HEK293 (cell line): Measurements from ENCODE around the gene DLG2.

Experiments
- CTCF ChIA-PET: fragments of 350-600 bp; formaldehyde crosslinking; extraction: SDS; loops from one replicate; lab custom pipeline; 2021; ENCODE audit warnings: antibody characterized with exemption; lab: Yijun Ruan, JAX
- POLR2A ChIA-PET: fragments of 300-600 bp; formaldehyde crosslinking; extraction: SDS; loops from one replicate; lab custom pipeline; 2020; ENCODE audit warnings: antibody characterized with exemption, inconsistent platforms; lab: Yijun Ruan, JAX
- H3K27ac ChIP-seq: fragments of 200-500 bp; sonication (Bioruptor generic); 2 replicates; pipeline ENCODE4 v1.5.1; 2014; ENCODE audit warnings: low read depth, low read length, control low read depth, inconsistent platforms; ENCODE audit errors: extremely low read depth
- H3K36me3 ChIP-seq, 2 experiments: fragments of 200-500 bp in 1 of 2; sonication (Bioruptor generic) in 1 of 2; 1 replicate in 1 of 2; 2 replicates in 1 of 2; pipeline ENCODE4 v1.5.1; 2014 to 2017; ENCODE audit warnings: inconsistent platforms in 2 of 2, low read length in 2 of 2; ENCODE audit not compliant: control insufficient read depth in 2 of 2, insufficient read depth in 1 of 2
- H3K4me1 ChIP-seq: fragments of 200-500 bp; sonication (Bioruptor generic); 2 replicates; pipeline ENCODE4 v1.5.1; 2014; ENCODE audit warnings: mild to moderate bottlenecking, low read length, inconsistent platforms; ENCODE audit not compliant: control insufficient read depth, insufficient read depth
- H3K4me3 ChIP-seq: 2 replicates; pipeline ENCODE4 v1.5.1; 2011; ENCODE audit warnings: low read depth, mild to moderate bottlenecking, control low read depth, low read length, moderate library complexity
- H3K9me3 ChIP-seq: fragments of 200-500 bp; sonication (Bioruptor generic); 2 replicates; pipeline ENCODE4 v1.5.1; 2014; ENCODE audit warnings: low read depth, low read length, inconsistent platforms; ENCODE audit not compliant: control insufficient read depth, insufficient read depth
- ATF2 ChIP-seq: fragments of 450-650 bp; formaldehyde crosslinking; IDR thresholded peaks from 2 replicates; pipeline ENCODE4 v1.5.1; 2016; ENCODE audit warnings: missing biosample characterization, missing genetic modification characterization, low read depth
- GLI4 ChIP-seq: fragments of 450-650 bp; formaldehyde crosslinking; IDR thresholded peaks from 2 replicates; pipeline ENCODE4 v1.5.1; 2016; ENCODE audit warnings: missing biosample characterization, missing genetic modification characterization
- INSM2 ChIP-seq: fragments of 450-650 bp; formaldehyde crosslinking; IDR thresholded peaks from 2 replicates; pipeline ENCODE4 v1.5.1; 2016; ENCODE audit warnings: missing biosample characterization, missing genetic modification characterization
- MEIS1 ChIP-seq: sonication (generic); formaldehyde crosslinking; IDR thresholded peaks from 2 replicates; pipeline ENCODE4 v1.8.1; 2022; ENCODE audit warnings: missing genetic modification reagents, mild to moderate bottlenecking, borderline replicate concordance
- WT1 ChIP-seq: fragments of 450-650 bp; formaldehyde crosslinking; IDR thresholded peaks from 2 replicates; pipeline ENCODE4 v1.5.1; 2016; ENCODE audit warnings: missing biosample characterization, missing genetic modification characterization
- ZNF114 ChIP-seq: fragments of 450-650 bp; formaldehyde crosslinking; IDR thresholded peaks from 2 replicates; pipeline ENCODE4 v1.5.0; 2017; ENCODE audit warnings: missing biosample characterization, missing genetic modification characterization
- ZNF138 ChIP-seq: fragments of 450-650 bp; formaldehyde crosslinking; IDR thresholded peaks from 2 replicates; pipeline ENCODE4 v1.5.1; 2016; ENCODE audit warnings: missing biosample characterization, missing genetic modification characterization, borderline replicate concordance
- ZNF148 ChIP-seq: fragments of 450-650 bp; formaldehyde crosslinking; IDR thresholded peaks from 2 replicates; pipeline ENCODE4 v1.5.0; 2017; ENCODE audit warnings: missing biosample characterization, missing genetic modification characterization, borderline replicate concordance
- ZNF23 ChIP-seq: fragments of 450-650 bp; formaldehyde crosslinking; IDR thresholded peaks from 2 replicates; pipeline ENCODE4 v1.5.1; 2016; ENCODE audit warnings: missing biosample characterization, missing genetic modification characterization, borderline replicate concordance
- ZNF398 ChIP-seq: fragments of 450-650 bp; formaldehyde crosslinking; IDR thresholded peaks from 2 replicates; pipeline ENCODE4 v1.5.1; 2017; ENCODE audit warnings: missing biosample characterization, missing genetic modification characterization
- ZNF518A ChIP-seq: fragments of 450-650 bp; formaldehyde crosslinking; conservative IDR thresholded peaks from 2 replicates; pipeline ENCODE4 v1.5.1; 2016; ENCODE audit warnings: low read depth, missing biosample characterization, missing genetic modification characterization
- ZNF558 ChIP-seq: fragments of 450-650 bp; formaldehyde crosslinking; IDR thresholded peaks from 2 replicates; pipeline ENCODE4 v1.5.1; 2016; ENCODE audit warnings: missing biosample characterization, missing genetic modification characterization
- ZNF560 ChIP-seq: fragments of 450-650 bp; formaldehyde crosslinking; IDR thresholded peaks from 2 replicates; pipeline ENCODE4 v1.5.1; 2017; ENCODE audit warnings: missing biosample characterization, missing genetic modification characterization, borderline replicate concordance
- ZNF596 ChIP-seq: fragments of 450-650 bp; IDR thresholded peaks from 2 replicates; pipeline ENCODE4 v1.5.0; 2018; ENCODE audit warnings: missing biosample characterization, mild to moderate bottlenecking, missing genetic modification characterization, moderate library complexity
- ZNF660 ChIP-seq: fragments of 450-650 bp; IDR thresholded peaks from 2 replicates; pipeline ENCODE4 v1.5.1; 2018; ENCODE audit warnings: missing biosample characterization, mild to moderate bottlenecking, missing genetic modification characterization
- ZNF670 ChIP-seq: fragments of 450-650 bp; formaldehyde crosslinking; IDR thresholded peaks from 2 replicates; pipeline ENCODE4 v1.5.1; 2016; ENCODE audit warnings: missing biosample characterization, missing genetic modification characterization, low read depth
- ZNF76 ChIP-seq: fragments of 450-650 bp; formaldehyde crosslinking; IDR thresholded peaks from 2 replicates; pipeline ENCODE4; 2016; ENCODE audit warnings: low read depth, missing biosample characterization, missing genetic modification characterization, borderline replicate concordance
- ZNF768 ChIP-seq: fragments of 450-650 bp; formaldehyde crosslinking; IDR thresholded peaks from 2 replicates; pipeline ENCODE4 v1.5.1; 2018; ENCODE audit warnings: missing biosample characterization, mild to moderate bottlenecking, missing genetic modification characterization

The DLG2 gene

GRCh38 chr11:84828616-84829015 is 798.5 kb downstream of the DLG2 start:
- Histone ChIP-seq H3K4me3 (no peak overlapping the region), H3K36me3 (no peaks in the 10 kb centered on the region), H3K4me1 (no peaks in the 10 kb centered on the region), H3K27ac (no peak overlapping the region), H3K9me3 (no peaks in the 10 kb centered on the region)
- POLR2A ChIA-PET = no interaction called here
- CTCF ChIA-PET = no interaction called here
- no peak for TF ChIP-seq ZNF596 (tag by site-specific recombination)
- TF ChIP-seq ATF2 (tag by site-specific recombination) = no peak
- no peak for TF ChIP-seq ZNF148
- no peak for TF ChIP-seq MEIS1 (CRISPR knock-in tag)
- no peak for TF ChIP-seq ZNF76 (tag by site-specific recombination)
- no peak for TF ChIP-seq ZNF768
- TF ChIP-seq GLI4 = no peak

- H3K27ac ChIP-seq = no peak overlapping the region
- ChIA-PET POLR2A (no interaction called here), CTCF (no interaction called here)
- TF ChIP-seq ZNF138 (tag by site-specific recombination) (no peak), ZNF114 (tag by site-specific recombination) (no peak), ZNF670 (tag by site-specific recombination) (no peak), ZNF23 (tag by site-specific recombination) (no peak), ZNF558 (no peak), ZNF660 (tag by site-specific recombination) (no peak), WT1 (peak; percentile 44; the same call in 1 of the 2 replicates)
- no peaks in the 10 kb centered on the region for H3K36me3 ChIP-seq
- no peaks in the 10 kb centered on the region for H3K9me3 ChIP-seq
- H3K4me1 ChIP-seq = no peaks in the 10 kb centered on the region
- no peak overlapping the region for H3K4me3 ChIP-seq
These were observed 802.0 kb downstream of the DLG2 start for GRCh38 chr11:84825106-84825660.

GRCh38 chr11:84824624-84825023 is 802.5 kb downstream of the DLG2 start:
- CTCF ChIA-PET = no interaction called here
- H3K27ac ChIP-seq = no peak overlapping the region
- no peaks in the 10 kb centered on the region for H3K36me3 ChIP-seq
- H3K4me1 ChIP-seq = no peaks in the 10 kb centered on the region
- no peaks in the 10 kb centered on the region for H3K9me3 ChIP-seq
- POLR2A ChIA-PET = no interaction called here
- H3K4me3 ChIP-seq = no peak overlapping the region
- TF ChIP-seq INSM2 (tag by site-specific recombination) = no peak
- TF ChIP-seq ZNF518A (tag by site-specific recombination) = no peak
- no peak for TF ChIP-seq ZNF560 (tag by site-specific recombination)
- TF ChIP-seq ZNF398 = no peak
- TF ChIP-seq ZNF138 (tag by site-specific recombination) = no peak
